ENCODE measurements around the gene OBSCN.
"Not testable (repeated sequence)": the region's sequence is repeated elsewhere in the genome, so short reads cannot be mapped to it uniquely, and the experiment has no call there.

OBSCN gene

DNA sequence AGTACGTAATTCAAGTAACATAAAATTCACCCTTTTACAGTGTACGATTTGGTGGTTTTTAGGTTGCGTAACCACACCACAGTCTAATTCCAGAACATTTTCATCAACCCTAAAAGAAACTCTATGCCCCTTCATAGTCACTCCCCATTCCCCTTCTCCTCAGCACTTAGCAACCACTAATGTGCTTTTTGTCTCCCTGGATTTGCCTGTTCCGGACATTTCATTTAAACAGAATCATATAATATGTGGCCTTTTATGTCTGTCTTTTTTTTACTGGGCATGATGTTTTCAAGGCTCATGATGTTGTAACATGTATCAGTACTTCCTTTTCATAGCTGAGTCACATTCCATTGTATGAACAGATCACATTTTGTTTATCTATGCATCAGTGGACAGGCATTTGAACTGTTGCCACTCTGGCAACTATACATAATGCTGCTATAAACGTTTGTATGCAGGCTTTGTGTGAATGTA lies 20.8 kb downstream of the OBSCN start:
- DNase-seq, result no peak

- DNase-seq, result no peak
Observed at GRCh38 chr1:228231189-228231588, 23.3 kb downstream of the OBSCN start.

DNA sequence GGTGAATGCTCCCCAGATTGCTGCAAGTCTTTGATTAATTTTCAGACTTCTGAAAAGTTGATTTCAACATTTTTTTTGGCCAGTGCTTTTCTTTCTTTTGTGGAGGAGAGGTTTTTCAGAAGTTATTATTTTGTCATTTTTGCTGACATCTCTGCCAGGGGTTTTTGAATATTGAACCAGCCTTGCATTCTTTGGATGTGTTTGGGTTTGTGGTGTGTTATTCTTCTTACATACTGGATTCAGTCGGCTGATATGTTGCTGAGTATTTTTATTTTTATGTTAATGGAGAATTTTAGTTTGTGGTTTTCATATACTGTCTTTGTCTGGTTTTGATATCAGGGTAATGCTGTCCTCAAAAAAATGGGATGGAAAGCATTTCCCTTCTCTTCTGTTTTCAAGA lies 25.3 kb downstream of the OBSCN start:
- no peak for DNase-seq

DNA sequence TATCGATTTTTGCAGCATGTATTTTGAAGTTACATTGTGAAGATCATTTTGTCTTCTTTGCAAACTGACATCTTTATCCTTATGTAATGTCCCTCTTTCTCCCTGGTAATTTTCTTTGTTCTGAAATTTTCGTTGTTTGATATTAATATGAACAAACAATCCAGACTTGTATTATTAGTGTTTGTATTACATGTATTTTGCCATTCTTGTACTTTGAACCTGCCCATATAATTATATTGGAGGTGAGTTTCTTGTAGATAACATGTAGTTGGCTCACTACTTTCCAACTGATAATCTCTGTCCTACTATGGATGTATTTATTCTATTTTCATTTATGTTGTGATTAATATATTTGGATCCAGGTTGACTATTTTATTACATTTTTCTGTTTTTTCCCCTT lies 27.1 kb downstream of the OBSCN start:
- no peak for DNase-seq

DNA sequence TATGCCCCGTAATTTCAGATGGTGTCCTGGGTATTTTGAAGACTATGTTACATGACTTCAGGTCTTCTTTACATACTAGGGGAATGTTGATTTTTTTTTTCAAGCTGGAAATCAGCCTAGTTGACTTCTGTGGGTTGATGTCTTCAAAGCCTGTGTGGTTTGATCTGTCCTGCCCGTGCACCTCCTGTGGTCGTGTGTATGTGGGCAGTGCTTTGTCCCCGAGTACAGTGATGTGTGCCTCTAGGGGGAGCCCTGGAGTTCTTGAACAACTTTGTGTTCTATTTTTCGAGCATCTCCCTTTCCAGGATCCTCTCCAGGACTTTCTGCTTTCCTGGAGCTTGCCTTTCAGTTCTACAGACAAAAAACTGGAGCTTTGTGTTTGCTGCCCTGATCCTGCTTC lies 28.9 kb downstream of the OBSCN start:
- no peak for DNase-seq

DNA sequence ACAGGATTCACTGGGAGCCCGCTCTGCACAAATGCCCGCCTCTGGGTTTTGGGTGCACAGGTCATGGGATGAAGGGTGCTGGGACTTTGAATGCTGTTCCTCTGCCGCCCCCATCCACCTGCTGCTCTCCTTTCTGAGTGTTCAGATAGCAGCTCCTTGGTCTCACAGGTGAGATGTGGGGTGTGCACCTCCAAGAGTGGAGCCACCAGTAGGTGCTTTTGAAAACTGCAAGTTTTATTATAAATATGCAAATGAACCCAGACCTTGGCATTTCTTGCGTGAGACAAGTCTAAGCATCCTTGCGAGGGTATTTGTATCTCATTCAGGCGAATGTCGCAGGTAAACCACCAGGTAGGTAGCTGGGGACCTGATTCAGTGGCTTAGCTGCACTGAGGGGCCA lies 30.2 kb downstream of the OBSCN start:
- no peak for DNase-seq

- no peak for DNase-seq
Observed at GRCh38 chr1:228238461-228238860, 30.6 kb downstream of the OBSCN start.

GRCh38 chr1:228240411-228241240 lies 32.8 kb downstream of the OBSCN start:
- no peak for DNase-seq

GRCh38 chr1:228241259-228241658 lies 33.4 kb downstream of the OBSCN start:
- DNase-seq, result no peak

DNA sequence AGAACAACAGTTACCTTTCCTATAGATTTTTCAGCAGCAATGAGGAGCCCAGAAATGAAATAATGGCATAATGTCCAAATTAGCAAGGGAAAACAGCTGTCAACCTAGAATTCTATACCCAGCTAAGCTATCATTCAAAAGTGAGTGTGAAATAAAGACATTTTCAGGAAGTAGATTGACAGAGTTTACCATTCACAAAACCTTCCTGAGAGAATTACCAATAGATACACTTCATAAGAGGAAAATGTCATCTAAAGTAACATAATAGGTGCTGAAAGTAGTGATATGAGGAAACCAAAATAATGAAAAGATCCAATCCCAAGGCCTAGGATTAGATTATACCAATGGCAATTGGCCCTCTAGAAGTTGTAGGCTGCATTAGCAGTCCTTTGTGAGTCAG lies 34.6 kb downstream of the OBSCN start:
- DNase-seq, result no peak

DNA sequence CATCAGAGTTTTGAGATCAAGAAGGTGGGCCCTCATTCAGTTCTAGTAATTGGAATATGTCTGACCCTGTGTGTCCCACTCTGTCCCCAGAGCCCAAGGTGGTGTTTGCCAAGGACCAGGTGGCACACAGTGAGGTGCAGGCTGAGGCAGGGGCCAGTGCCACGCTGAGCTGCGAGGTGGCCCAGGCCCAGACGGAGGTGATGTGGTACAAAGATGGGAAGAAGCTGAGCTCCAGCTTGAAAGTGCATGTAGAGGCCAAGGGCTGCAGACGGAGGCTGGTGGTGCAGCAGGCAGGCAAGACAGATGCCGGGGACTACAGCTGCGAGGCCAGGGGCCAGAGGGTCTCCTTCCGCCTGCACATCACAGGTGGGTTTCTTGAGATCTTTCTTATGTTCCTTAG lies 35.2 kb downstream of the OBSCN start:
- DNase-seq, result no peak

DNA sequence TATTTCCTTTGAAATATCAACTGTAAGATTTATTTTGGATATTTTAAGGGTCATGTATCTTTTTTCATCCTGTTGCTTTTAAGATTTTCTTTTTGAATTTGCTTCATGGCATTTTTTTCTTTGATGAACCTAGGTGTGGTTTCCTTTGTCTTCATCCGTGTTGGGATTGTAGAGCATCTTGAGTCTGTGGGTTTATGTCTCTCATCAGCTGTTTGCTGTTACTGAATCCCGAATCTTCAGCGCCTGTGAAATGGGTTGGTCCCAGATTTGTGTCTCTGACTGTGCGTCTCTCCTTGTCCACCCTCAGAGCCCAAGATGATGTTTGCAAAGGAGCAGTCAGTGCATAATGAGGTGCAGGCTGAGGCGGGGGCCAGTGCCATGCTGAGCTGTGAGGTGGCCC lies 36.1 kb downstream of the OBSCN start:
- not testable (repeated sequence) for DNase-seq

- DNase-seq, result no peak
Observed at GRCh38 chr1:228245111-228245510, 37.3 kb downstream of the OBSCN start.

- DNase-seq, result no peak
Observed at GRCh38 chr1:228246216-228246900, 38.5 kb downstream of the OBSCN start.

DNA sequence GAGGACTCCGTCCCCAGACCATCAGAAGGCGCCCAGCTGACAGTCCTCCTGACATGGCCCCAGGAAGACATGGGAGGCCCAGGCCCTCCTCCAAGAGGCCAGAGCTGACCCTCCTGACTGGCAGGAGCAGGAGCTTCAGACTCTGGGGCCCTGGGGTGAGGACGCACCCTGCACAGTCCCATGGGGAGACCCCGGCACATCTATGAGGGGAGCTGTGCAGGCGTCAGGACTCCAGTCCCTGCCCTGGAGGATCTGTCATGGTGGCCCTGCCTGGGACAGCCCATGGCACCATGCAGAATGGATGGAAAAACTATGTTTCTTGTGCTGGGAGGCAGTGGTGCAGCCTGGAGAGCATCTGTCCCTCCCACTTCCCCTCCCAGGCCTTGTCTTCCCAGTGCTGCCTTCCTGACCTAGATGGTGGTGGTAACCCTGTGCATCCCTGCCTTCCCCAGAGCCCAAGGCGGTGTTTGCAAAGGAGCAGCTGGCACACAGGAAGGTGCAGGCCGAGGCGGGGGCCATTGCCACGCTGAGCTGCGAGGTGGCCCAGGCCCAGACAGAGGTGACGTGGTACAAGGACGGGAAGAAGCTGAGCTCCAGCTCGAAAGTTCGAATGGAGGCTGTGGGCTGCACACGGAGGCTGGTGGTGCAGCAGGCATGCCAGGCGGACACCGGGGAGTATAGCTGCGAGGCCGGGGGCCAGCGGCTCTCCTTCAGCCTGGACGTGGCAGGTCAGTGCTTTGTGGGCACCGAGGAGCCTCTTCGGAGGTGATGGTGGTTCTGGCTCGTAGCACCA lies 41.9 kb downstream of the OBSCN start:
- no peak for DNase-seq

DNA sequence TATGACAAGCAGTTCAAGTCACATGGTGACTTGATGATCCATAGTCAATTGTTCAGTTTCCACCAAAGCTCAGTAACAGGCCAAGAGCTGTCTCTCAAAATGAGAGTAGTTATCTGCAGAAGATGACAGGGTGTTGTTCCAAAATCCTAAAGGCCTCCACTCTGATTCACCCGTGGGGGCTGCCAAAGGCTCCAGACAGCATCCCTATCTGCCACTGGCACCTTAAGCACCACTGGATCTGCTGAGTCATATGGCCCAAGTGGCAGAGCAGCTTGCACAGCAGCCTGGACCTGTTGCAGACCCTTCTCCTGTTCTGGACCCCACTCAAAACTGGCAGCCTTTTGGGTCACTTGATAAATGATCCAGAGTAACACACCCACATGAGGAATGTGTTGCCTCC lies 44.6 kb downstream of the OBSCN start:
- DNase-seq, result not testable (repeated sequence)

DNA sequence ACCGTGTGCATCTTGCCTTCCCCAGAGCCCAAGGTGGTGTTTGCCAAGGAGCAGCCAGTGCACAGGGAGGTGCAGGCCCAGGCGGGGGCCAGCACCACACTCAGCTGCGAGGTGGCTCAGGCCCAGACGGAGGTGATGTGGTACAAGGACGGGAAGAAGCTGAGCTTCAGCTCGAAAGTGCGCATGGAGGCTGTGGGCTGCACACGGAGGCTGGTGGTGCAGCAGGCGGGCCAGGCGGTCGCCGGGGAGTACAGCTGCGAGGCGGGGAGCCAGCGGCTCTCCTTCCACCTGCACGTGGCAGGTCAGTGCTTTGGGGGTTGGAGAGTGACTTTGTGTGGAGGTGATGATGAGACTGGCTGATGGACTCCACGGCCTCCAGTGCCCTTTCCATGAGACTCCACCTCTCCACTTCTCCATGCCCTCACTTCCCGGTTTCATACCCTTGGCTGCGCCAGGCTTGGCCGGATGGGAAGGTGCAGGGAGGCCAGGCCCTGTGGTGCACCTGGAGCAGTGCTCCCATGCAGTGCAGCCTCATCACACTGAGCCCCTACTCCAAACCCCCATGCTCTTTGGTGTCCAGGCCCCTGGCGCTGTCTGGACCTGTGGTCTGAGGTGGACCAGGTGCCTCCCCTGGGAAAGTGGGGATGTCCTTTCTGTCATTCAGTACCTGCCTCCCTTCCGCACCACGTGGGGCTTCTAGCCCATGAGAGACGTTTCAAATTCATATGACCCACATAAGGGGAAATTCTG lies 49.0 kb downstream of the OBSCN start:
- no peak for DNase-seq

GRCh38 chr1:228258486-228258885 lies 50.6 kb downstream of the OBSCN start:
- no peak for DNase-seq

DNA sequence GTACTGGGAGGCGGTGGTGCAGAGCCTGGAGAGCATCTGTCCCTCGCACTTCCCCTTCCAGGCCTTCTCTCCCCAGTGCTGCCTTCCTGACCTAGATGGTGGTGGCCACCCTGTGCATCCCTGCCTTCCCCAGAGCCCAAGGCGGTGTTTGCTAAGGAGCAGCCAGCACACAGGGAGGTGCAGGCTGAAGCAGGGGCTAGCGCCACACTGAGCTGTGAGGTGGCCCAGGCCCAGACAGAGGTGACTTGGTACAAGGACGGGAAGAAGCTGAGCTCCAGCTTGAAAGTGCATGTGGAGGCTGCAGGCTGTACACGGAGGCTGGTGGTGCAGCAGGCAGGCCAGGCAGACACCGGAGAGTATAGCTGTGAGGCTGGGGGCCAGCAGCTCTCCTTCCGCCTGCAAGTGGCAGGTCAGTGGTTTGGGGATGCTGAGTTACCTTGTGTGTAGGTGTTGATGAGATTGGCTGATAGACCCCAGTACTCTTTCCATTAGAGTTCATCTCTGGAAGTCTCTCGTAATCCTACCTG lies 51.6 kb downstream of the OBSCN start:
- DNase-seq, result no peak

- no peak for DNase-seq
Observed at GRCh38 chr1:228259951-228260350, 52.1 kb downstream of the OBSCN start.

DNA sequence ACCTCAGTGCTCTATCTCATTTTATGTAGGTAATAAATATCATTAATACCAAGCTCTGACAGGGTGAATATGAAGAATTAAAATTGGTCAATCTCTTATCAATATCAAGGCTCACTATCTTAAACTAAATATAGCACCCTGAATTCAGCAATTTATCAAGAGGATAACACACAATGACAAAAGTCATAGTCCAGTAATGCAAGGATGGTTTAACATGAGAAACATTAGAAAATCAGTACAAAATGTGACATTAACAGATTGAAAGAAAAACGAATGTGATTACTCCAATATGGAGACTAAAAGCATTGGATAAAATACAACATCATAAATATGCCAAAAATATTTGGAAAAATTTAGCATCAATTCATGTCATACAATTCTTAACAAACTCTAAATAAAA lies 53.9 kb downstream of the OBSCN start:
- DNase-seq, result no peak

DNA sequence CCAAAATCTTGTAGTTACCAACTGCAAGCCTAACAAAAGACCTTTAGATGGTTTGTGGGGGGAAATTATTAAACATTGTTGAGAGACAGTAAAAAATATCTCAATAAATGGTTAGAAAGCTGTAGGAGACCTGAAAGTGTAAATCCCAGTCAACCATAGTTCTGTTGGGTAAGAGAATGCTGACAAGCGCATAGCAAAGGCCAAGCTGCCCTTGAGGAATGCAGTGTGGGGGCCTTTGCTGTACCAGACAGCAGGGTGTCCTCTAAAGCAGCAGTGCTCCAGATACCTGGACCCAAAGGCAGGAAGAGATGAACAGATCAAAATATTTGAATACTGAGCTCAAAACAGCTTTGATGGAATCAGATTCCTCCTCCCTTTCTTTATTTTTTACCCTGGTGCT lies 54.6 kb downstream of the OBSCN start:
- no peak for DNase-seq

DNA sequence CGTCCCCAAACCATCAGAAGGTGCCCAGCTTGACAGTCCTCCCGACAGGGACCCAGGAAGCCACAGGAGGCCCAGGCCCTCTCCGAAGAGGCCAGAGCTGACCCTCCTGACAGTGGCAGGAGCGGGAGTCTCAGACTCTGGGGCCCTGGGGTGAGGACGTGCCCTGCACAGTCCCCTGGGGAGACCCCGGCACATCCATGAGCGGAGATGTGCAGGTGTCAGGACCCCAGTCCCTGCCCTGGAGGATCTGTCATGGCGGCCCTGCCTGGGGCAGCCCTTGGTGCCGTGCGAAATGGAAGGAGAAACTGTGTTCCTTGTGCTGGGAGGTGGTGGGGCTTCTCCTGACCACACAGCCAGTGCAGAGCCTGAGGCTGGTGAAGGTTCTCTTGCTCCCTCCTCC lies 55.8 kb downstream of the OBSCN start:
- no peak for DNase-seq
